ENCODE measurements around the gene GPANK1. TPM values are rescaled to one million over a fixed set of nuclear protein-coding genes. Genes with fewer than 3 reads are reported as not detected.

The GPANK1 gene
- total RNA-seq, 1 experiment from 2014 or later, result 29.1 TPM

DNA sequence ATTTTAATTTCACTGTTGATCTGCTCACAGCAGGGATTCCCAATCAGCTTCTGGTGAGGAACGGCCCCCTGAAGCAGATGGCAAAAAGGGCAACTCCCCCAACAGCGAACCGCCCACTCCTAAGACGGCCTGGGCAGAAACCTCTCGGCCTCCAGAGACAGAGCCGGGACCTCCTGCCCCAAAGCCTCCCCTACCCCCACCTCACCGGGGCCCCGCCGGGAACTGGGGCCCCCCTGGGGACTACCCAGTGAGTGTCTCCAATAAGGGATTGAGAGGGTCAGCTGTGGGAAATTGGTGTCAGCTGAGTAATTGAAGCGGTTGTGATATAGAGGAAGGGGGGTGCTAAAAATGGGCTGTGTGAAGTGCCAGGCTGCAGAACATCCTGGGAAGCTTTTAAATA is 37.8 kb downstream of the GPANK1 start (continued):
- TF ChIP-seq, protein P1, sequence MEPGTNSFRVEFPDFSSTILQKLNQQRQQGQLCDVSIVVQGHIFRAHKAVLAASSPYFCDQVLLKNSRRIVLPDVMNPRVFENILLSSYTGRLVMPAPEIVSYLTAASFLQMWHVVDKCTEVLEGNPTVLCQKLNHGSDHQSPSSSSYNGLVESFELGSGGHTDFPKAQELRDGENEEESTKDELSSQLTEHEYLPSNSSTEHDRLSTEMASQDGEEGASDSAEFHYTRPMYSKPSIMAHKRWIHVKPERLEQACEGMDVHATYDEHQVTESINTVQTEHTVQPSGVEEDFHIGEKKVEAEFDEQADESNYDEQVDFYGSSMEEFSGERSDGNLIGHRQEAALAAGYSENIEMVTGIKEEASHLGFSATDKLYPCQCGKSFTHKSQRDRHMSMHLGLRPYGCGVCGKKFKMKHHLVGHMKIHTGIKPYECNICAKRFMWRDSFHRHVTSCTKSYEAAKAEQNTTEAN (CRISPR knock-in tag; IDR thresholded peaks at IDR 0.05), result no peak
- TF ChIP-seq ZNF263 (CRISPR knock-in tag; IDR thresholded peaks at IDR 0.05; ENCODE audit: low read depth) (no peak), ZNF317 (CRISPR knock-in tag; IDR thresholded peaks at IDR 0.05; ENCODE audit: borderline replicate concordance, low read depth) (no peak), NR2C2 (CRISPR knock-in tag; IDR thresholded peaks at IDR 0.05) (no peak), TEAD4 (CRISPR knock-in tag; IDR thresholded peaks at IDR 0.05) (no peak), ZNF138 (CRISPR knock-in tag; conservative IDR thresholded peaks at IDR 0.05) (no peak), ESRRA (CRISPR knock-in tag; IDR thresholded peaks at IDR 0.05; ENCODE audit: borderline replicate concordance) (no peak)
- TF ChIP-seq, protein P2, sequence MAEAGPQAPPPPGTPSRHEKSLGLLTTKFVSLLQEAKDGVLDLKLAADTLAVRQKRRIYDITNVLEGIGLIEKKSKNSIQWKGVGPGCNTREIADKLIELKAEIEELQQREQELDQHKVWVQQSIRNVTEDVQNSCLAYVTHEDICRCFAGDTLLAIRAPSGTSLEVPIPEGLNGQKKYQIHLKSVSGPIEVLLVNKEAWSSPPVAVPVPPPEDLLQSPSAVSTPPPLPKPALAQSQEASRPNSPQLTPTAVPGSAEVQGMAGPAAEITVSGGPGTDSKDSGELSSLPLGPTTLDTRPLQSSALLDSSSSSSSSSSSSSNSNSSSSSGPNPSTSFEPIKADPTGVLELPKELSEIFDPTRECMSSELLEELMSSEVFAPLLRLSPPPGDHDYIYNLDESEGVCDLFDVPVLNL (CRISPR knock-in tag; IDR thresholded peaks at IDR 0.05; ENCODE audit: borderline replicate concordance, low read depth), result no peak

DNA sequence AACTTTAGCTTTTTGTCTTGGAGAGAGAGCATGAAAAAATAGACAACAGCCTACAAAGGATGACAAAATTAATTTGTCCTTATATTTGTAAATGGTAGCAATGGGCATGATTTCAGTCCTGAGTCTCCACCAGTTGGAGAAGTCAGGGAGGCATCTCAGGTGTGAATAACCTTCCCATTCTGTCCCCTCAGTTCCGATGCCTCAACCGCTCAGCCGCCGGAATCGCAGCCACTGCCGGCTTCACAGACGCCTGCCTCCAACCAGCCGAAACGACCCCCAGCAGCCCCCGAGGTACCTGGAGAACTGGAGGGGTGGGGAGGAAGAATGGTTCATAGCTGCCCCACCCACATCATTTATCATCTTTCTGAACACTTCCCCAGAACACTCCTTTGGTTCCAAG is 40.7 kb downstream of the GPANK1 start:
- ChIA-PET POLR2A (no interaction called here), CTCF (no interaction called here)
- H3K36me3 Mint-ChIP-seq, result peaks cover 77% of the 10 kb centered on the region
- no peaks in the 10 kb centered on the region; the same call in 1 of the 2 replicates for H3K27me3 Mint-ChIP-seq (ENCODE audit: low read depth)
- DNase-seq (ENCODE audit: low spot score), result no peak
- H3K4me1 Mint-ChIP-seq, result peaks cover 13% of the 10 kb centered on the region
- no peaks in the 10 kb centered on the region for H3K9me3 Mint-ChIP-seq
- peak overlapping the region; percentile 91; the same call in 1 of the 2 replicates for H3K27ac Mint-ChIP-seq
- ATAC-seq, result no peak
- H3K4me3 Mint-ChIP-seq, result no peak overlapping the region
- TF ChIP-seq RELA (CRISPR knock-in tag; IDR thresholded peaks at IDR 0.05; ENCODE audit: borderline replicate concordance) (no peak), IRF2 (CRISPR knock-in tag; IDR thresholded peaks at IDR 0.05; ENCODE audit: borderline replicate concordance, low read depth) (no peak), ZNF138 (CRISPR knock-in tag; conservative IDR thresholded peaks at IDR 0.05) (no peak), ZNF121 (CRISPR knock-in tag; IDR thresholded peaks at IDR 0.05) (no peak), JAZF1 (CRISPR knock-in tag; IDR thresholded peaks at IDR 0.05) (no peak), ZNF317 (CRISPR knock-in tag; IDR thresholded peaks at IDR 0.05; ENCODE audit: borderline replicate concordance, low read depth) (no peak)
- TF ChIP-seq, protein P3, sequence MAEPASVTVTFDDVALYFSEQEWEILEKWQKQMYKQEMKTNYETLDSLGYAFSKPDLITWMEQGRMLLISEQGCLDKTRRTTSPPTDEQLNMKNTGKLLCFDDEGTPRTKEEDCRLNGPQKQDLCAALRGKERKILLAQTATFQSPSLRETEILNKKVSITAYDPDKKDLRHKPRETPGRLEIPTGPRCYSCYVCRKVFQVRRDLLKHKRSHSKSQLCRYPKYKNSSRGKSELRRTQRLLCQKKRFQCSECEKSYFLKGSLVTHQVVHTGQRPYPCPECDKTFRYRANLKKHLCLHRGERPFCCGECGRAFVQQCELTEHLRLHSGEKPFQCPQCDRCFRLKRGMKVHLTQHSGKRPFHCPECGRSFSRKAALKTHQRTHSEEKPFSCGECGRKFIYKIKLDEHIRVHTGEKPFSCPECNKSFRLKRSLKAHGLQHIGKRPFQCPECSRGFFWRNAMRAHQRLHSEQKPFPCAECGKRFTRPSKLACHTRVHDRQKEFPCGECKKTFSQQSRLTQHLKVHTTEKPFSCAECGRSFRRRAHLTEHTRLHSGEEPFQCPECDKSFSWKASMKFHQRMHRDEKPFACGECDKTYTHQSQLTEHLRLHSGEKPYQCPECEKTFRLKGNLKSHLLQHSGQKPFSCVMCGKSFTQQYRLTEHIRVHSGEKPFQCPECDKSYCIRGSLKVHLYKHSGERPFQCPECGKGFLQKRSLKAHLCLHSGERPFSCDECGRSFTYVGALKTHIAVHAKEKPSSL (CRISPR knock-in tag; conservative IDR thresholded peaks at IDR 0.05), result no peak
- TF ChIP-seq, protein P4, sequence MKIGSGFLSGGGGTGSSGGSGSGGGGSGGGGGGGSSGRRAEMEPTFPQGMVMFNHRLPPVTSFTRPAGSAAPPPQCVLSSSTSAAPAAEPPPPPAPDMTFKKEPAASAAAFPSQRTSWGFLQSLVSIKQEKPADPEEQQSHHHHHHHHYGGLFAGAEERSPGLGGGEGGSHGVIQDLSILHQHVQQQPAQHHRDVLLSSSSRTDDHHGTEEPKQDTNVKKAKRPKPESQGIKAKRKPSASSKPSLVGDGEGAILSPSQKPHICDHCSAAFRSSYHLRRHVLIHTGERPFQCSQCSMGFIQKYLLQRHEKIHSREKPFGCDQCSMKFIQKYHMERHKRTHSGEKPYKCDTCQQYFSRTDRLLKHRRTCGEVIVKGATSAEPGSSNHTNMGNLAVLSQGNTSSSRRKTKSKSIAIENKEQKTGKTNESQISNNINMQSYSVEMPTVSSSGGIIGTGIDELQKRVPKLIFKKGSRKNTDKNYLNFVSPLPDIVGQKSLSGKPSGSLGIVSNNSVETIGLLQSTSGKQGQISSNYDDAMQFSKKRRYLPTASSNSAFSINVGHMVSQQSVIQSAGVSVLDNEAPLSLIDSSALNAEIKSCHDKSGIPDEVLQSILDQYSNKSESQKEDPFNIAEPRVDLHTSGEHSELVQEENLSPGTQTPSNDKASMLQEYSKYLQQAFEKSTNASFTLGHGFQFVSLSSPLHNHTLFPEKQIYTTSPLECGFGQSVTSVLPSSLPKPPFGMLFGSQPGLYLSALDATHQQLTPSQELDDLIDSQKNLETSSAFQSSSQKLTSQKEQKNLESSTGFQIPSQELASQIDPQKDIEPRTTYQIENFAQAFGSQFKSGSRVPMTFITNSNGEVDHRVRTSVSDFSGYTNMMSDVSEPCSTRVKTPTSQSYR (CRISPR knock-in tag; IDR thresholded peaks at IDR 0.05), result no peak
- TF ChIP-seq, protein P5, sequence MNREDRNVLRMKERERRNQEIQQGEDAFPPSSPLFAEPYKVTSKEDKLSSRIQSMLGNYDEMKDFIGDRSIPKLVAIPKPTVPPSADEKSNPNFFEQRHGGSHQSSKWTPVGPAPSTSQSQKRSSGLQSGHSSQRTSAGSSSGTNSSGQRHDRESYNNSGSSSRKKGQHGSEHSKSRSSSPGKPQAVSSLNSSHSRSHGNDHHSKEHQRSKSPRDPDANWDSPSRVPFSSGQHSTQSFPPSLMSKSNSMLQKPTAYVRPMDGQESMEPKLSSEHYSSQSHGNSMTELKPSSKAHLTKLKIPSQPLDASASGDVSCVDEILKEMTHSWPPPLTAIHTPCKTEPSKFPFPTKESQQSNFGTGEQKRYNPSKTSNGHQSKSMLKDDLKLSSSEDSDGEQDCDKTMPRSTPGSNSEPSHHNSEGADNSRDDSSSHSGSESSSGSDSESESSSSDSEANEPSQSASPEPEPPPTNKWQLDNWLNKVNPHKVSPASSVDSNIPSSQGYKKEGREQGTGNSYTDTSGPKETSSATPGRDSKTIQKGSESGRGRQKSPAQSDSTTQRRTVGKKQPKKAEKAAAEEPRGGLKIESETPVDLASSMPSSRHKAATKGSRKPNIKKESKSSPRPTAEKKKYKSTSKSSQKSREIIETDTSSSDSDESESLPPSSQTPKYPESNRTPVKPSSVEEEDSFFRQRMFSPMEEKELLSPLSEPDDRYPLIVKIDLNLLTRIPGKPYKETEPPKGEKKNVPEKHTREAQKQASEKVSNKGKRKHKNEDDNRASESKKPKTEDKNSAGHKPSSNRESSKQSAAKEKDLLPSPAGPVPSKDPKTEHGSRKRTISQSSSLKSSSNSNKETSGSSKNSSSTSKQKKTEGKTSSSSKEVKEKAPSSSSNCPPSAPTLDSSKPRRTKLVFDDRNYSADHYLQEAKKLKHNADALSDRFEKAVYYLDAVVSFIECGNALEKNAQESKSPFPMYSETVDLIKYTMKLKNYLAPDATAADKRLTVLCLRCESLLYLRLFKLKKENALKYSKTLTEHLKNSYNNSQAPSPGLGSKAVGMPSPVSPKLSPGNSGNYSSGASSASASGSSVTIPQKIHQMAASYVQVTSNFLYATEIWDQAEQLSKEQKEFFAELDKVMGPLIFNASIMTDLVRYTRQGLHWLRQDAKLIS (CRISPR knock-in tag; IDR thresholded peaks at IDR 0.05; ENCODE audit: borderline replicate concordance), result no peak
- TF ChIP-seq, protein P1 (CRISPR knock-in tag; IDR thresholded peaks at IDR 0.05), result no peak
- TF ChIP-seq, protein P6, sequence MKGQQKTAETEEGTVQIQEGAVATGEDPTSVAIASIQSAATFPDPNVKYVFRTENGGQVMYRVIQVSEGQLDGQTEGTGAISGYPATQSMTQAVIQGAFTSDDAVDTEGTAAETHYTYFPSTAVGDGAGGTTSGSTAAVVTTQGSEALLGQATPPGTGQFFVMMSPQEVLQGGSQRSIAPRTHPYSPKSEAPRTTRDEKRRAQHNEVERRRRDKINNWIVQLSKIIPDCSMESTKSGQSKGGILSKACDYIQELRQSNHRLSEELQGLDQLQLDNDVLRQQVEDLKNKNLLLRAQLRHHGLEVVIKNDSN (CRISPR knock-in tag; IDR thresholded peaks at IDR 0.05), result no peak
- TF ChIP-seq, protein P7, sequence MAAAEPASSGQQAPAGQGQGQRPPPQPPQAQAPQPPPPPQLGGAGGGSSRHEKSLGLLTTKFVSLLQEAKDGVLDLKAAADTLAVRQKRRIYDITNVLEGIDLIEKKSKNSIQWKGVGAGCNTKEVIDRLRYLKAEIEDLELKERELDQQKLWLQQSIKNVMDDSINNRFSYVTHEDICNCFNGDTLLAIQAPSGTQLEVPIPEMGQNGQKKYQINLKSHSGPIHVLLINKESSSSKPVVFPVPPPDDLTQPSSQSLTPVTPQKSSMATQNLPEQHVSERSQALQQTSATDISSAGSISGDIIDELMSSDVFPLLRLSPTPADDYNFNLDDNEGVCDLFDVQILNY (CRISPR knock-in tag; IDR thresholded peaks at IDR 0.05), result no peak

Data from WTC11 (cell line).